ENCODE data around the gene AUP1. TPM values are rescaled to one million over a fixed set of nuclear protein-coding genes. Genes with fewer than 3 reads are reported as not detected.

Gene AUP1
- total RNA-seq, 1 experiment from 2014 or later, result 91.5 TPM

GRCh38 chr2:74532222-74532621 lies 2.7 kb upstream of the AUP1 start:
- no peak for DNase-seq
- no peak overlapping the region for H2BK20ac ChIP-seq (ENCODE audit: low read depth, low read length, poor library complexity, severe bottlenecking)
- no peak for TF ChIP-seq CTCF (conservative IDR thresholded peaks at IDR 0.05)
- Mint-ChIP-seq H3K9me3 (no peaks in the 10 kb centered on the region; a peak in 1 of 5 replicates), H3K36me3 (ENCODE audit: insufficient read depth in 1 of 3, low read depth in 3 of 3) (peaks cover 16 to 51% (median 35%) of the 10 kb centered on the region in 3 experiments), H3K4me1 (peaks cover 14 to 17% of the 10 kb centered on the region in 2 experiments), H3K4me3 (no peak overlapping the region), H3K27me3 (ENCODE audit: low read depth) (peaks cover 2% of the 10 kb centered on the region; the same call in 1 of the 2 replicates), H3K27ac (no peak overlapping the region)
- H2AFZ ChIP-seq (ENCODE audit: low read length), result no peak overlapping the region
- no peaks in the 10 kb centered on the region for H3K9me3 ChIP-seq (ENCODE audit: control insufficient read depth, low read depth, low read length)
- no peak overlapping the region for H2BK120ac ChIP-seq (ENCODE audit: low read depth, low read length, poor library complexity, severe bottlenecking)
- peaks cover 4% of the 10 kb centered on the region for H3K79me1 ChIP-seq (ENCODE audit: insufficient read depth, low read depth, low read length, poor library complexity, severe bottlenecking)
- H4K91ac ChIP-seq (ENCODE audit: insufficient read length, low read depth, low read length), result no peak overlapping the region
- peaks cover 4% of the 10 kb centered on the region; the same call in 1 of the 2 replicates for H3K79me2 ChIP-seq (ENCODE audit: insufficient read depth, low read length)
- peaks cover 4% of the 10 kb centered on the region; the same call in 1 of the 2 replicates for H3K4me1 ChIP-seq (ENCODE audit: insufficient read depth, low read length)
- H2BK5ac ChIP-seq (ENCODE audit: insufficient read length, low read length), result no peak overlapping the region
- no peak overlapping the region for H2BK15ac ChIP-seq (ENCODE audit: low read depth, low read length)
- H3K27ac ChIP-seq (ENCODE audit: insufficient read length, low read depth, low read length), result no peak overlapping the region
- H4K8ac ChIP-seq (replicated peaks; ENCODE audit: insufficient read length, low read depth, low read length), result no peak overlapping the region
- no peaks in the 10 kb centered on the region for H3K27me3 ChIP-seq (ENCODE audit: insufficient read depth, low read length)
- no peak overlapping the region for H2AK5ac ChIP-seq (ENCODE audit: insufficient read length, low read length)
- H4K5ac ChIP-seq (ENCODE audit: insufficient read length, low read depth, low read length), result no peak overlapping the region
- H3K14ac ChIP-seq (ENCODE audit: insufficient read depth, low read length), result no peak overlapping the region
- H3K23ac ChIP-seq (ENCODE audit: insufficient read length, low read depth, low read length), result no peak overlapping the region
- H4K20me1 ChIP-seq (ENCODE audit: control insufficient read depth, insufficient read depth, insufficient read length), result no peaks in the 10 kb centered on the region
- no peak overlapping the region for H3K9ac ChIP-seq (ENCODE audit: extremely low read depth, insufficient read length, low read length)
- H3K23me2 ChIP-seq (ENCODE audit: insufficient read length, low read depth, low read length, poor library complexity, severe bottlenecking), result peaks cover 15% of the 10 kb centered on the region
- no peak overlapping the region for H3K4me2 ChIP-seq (ENCODE audit: insufficient read depth, insufficient read length, low read length)
- no peak overlapping the region for H3K56ac ChIP-seq (ENCODE audit: insufficient read length, low read depth, low read length)
- no peak overlapping the region for H3K18ac ChIP-seq (ENCODE audit: insufficient read length, low read depth, low read length)
- no peak overlapping the region for H2BK12ac ChIP-seq (ENCODE audit: insufficient read length, low read depth, low read length)
- no peak overlapping the region for H3T11ph ChIP-seq (ENCODE audit: low read length)
- H3K4ac ChIP-seq (ENCODE audit: low read depth, low read length), result no peak overlapping the region

Measured in H9 (cell line).